GM21529 (cell line): ENCODE measurements around the gene TOM1L2.
"Not testable (repeated sequence)": the region's sequence is repeated elsewhere in the genome, so short reads cannot be mapped to it uniquely, and the experiment has no call there.

Source experiments
- ATAC-seq: cut with Tn5 transposase; IDR thresholded peaks from one replicate; pipeline ENCODE4 v1.9.1; 2021; ENCODE audit not compliant: unreplicated experiment

TOM1L2 gene

DNA sequence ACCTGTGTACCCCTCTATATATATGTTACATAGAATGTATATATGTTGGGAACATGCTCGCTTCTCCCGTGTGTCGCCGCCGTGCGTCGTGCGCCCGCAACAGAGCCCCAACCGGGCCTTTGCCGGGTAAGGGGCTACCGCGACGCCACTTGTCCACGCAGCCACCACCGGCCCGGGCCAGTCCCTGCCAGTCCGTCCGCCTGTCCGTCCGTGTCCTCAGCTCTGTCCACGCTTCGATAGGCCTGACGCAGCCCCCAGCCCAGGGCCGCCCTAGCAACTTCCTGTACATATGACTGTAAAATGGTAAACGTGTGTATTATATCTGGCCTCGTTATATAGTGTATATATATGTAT, 161.3 kb downstream of the TOM1L2 start:
- ATAC-seq: no peak

DNA sequence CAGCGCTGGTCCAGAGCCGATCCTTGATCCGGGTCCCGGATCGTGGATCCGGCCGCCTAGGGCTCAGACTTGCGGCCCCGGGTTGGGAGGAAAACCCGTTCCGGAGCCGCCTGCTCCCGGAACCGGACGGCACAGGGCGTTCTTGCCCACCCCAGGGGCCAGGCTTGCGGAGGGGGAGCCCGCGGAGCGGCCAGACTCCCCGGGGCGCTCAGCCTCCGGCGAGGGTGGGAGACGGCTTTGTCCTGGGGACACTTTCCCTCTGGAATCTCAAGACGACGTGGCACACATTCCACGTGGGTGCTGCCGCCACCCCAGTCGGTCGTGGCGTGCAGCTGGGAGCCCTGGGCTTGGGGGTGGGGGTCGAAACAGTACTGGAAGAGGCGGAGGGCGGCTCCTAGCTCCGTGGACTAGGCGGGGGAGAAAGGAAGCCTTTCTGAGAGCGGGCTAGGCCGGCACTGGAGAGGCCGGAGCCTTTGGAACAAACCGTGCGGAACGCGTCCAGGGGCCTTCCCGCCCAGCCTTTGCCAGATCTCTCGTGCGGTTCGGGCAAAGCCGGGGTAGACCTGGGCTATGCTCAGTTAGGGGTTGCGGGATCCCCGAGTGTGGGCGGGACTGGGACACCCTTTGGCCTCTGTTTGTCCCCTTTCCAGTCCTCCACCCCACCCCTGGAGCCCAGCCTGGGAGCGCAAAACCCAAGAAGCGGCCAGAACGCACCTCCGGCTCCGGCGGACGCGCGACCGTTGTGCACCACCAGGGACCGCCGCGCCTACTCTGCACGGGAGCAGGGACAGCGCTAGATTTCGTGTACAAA, 161.9 kb downstream of the TOM1L2 start:
- ATAC-seq: no peak

DNA sequence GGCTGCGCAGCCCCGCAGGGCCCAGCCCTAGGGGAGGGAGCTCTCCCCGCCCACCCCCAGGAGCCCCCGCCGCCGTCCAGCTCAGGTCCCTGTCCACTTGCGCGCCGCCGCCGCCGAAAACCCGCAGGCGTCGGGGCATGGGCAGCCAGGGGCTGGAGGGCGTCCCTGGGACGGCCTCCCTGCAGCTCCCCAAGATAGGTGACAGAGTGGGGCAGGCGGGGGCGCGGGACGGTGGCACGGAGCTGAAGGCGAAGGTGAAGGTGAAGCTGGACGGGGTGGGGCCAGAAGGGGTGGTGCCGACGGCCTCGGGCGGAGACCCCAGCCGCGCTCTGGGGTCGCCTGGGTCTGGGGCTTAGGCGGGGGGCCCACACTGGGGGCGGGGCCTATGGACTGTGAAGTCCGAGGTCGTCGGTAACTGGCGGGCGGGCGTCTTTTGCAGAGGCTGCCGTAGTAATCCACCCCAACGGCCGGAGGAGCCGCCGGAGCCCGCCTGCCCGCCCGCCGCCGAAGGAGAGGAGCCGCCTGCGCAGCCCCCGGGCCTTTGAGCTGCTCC, 162.6 kb downstream of the TOM1L2 start:
- no peak for ATAC-seq

DNA sequence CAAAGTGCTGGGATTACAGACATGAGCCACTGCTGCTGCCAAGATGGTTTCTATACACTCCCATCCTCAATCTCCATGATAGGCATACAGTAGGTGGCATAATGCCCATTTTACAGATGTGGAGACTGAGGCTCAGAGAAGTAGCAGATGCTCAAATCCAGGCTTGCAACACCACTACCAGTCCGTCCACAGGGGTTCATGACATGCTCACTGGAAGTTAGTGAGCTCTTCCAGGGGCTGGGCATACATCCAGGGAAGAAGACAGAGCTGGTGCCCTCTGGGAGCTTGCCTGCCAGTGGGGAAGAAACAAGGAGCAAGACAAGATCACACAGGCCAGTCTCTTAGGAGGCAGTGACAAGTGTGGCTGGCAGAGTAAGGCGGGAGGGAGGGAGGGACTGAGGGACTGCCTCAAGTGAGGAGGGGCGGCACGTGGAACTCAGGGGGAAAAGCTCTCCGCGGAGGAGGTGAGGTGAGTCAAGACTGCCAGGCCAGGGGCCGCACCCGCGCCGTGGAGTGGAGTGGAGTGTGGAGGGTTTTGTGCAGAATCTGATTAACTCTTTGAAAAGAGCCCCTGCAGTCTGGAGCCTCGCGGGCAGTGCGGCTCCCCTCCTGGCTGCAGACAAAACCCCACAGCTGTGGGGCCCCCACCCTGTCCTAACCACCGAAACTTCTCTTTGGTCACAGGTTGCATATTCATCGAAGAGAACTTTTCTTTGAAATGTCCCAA, 163.3 kb downstream of the TOM1L2 start:
- no peak for ATAC-seq

DNA sequence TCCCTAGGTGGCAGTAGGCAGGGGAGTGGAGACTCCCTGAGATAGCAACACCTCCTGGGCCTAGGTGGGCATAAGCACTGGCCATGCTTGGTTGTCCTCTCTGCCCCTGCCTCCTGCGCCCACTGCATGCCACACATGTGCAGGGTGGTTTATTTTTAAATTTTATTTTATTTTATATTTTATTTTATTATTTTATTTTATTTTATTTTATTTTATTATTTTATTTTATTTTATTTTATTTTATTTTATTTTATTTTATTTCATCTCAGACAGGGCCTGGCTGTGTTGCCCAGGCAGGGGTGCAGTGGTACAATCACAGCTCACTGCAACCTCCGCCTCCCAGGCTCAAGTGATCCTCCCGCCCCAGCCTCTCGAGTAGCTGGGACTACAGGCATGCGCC, 164.0 kb downstream of the TOM1L2 start:
- ATAC-seq: not testable (repeated sequence)

DNA sequence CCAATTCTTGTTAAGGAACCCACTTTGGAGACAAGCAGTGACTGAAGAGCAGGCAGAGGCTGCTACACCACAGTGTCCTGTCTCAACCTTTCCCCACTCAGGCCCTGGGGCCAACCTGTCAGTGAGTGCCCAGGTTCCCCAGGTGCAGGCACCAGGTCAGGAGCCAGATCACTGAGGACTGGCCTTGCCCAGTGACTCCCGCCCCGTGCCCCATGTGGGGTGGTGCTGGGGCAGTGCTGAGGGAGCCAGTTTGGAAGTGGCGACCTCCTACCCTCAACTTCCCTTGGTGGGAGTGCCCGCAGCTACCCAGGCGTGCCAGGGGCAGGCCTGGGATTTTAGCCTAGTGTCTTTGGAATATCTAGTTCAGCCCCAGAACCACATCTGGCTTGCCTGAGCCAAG, 164.8 kb downstream of the TOM1L2 start:
- ATAC-seq: no peak

DNA sequence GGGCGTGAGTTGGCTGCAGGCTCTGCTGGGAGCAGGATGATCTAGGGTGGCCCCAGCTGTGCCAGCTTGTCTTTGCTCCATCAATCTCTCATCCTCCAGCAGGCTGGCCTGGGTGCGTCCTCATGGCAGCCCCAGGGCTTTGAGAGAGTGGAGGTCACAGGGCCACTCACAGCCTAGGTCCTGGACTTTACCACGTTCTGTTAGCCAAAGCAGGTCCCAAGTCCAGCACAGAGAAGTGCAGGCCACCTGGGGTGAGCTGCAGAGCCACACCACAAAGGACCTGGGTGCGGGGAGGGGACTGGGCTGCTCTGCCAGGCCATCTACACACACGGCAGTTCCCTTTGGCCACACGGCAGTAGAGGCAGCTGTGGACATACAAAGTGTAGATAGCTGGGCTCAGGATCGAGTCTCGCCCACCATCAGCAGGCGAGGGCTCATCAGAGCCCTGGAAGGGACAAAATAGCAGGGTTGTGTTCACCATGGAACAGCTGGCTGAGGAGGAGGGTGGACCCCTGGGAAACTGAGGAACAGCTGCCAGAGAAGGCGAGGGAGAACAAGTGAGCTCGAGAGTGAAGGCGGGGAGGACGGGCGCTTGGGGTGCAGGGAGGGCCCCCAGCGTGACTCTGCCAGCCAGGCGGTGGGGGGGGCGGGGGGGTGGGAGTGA, 165.5 kb downstream of the TOM1L2 start:
- no peak for ATAC-seq

DNA sequence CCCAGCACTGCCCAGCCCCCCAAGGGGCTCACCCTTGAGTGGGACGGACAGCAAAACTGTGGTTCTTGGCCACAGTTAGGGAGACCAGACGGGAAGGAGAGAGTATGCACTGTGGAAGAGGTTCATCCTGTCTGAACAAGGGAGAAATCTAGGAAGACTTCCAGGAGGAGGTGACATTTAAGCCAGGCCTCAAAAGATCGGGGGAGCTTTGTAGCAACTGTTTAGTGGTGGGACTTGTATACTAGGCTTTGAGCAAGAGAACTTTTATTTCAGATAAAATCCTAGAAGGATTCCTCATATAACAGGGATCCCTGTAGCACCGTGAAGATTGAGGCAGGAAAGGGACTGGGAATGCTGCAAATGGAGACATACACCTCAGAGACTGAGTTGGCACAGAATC, 166.2 kb downstream of the TOM1L2 start:
- no peak for ATAC-seq

DNA sequence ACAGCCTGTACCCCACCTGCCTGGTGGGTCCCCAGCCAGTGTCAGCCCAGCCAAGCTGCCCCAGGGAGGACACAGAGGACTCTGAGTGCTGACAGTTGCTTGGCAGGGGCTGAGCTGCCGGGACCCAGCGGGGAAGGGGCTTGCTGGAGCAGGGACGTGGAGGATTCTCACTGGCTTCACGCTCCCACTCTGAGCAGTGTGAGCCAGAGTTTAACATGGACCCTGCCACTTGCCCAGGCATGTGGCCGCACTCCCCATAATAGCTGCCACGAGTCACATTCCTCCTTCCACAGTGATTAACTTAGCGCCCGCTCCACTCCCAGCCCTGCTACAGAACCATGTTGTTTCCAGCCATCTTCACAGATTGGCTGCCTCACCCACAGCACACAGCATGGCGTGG, 166.6 kb downstream of the TOM1L2 start:
- no peak for ATAC-seq

DNA sequence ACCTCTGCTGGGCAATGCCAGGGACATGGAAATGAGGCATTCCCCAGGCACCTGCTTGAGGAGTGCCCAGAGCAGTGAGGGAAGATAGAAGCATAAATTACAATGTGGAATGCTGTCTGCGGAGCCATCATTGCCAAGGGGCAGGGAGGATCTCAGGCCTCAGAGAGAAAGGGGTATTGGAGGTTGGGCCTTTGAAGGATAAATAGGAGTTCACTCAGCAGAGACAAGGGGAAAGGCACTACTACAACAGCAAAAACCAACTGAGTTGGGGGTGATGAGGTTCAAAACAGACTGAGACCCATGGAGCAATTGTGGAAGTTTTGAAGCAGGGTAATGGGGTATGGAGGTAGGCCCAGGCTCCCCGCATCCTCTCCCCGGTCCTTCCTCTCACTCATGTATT, 168.2 kb downstream of the TOM1L2 start:
- ATAC-seq: no peak

DNA sequence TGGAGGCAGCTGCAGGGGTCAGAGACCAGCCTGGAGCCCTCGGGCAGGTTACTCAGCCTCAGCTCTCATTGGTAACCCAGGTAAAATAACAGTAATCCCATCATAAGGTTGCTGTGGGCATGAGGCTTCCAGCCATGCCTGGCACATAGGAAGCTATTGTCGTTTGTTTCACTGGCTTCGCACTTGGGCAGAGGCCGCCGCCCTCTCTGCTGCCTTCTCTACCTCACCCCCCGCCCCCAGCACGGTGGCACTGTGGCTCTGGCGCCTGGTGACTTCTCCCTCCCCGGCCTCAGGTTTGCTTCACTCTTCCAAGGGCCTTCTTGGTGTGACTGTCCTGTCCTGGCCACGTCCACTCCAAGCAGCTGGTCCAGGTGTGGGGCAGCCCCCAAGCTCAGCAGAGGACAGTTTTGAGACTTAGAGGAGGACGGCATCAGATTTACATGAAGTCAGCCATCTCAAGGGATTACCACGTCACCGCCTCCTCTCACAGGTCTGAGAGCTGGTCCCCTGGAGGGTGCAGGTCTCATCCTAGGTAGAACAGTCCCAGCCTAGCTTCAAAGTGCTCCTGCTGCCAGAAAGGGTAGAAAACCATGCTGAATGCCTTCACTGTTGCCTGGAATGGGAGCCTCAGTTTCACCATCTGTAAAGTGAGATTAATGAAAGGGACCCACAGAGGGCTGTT, 170.3 kb downstream of the TOM1L2 start:
- ATAC-seq: no peak

DNA sequence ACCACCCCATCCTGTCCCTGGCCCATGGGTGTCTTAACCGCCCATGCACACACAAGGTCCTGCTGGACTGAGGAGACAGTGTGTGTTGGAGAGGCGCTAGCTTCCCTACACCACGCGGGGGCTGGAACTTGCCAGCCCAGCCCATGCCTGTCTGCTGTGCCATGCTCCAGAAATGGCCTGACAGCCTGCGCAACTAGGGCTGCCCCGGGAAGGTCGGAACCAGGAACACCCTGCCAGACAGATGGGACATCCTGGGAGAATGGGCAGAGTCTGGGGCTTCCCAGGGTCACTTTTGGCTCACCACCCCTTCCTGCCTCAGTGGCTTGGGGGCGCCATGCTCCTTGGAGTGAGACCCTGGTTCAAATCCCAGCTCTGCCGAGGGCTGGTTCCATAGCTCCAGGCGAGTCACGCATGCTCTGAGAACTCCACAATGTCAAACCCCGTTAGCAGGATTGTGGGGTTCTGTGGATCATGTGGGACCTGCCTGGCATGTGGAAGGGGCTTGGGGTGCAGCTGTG, 171.6 kb downstream of the TOM1L2 start:
- no peak for ATAC-seq

DNA sequence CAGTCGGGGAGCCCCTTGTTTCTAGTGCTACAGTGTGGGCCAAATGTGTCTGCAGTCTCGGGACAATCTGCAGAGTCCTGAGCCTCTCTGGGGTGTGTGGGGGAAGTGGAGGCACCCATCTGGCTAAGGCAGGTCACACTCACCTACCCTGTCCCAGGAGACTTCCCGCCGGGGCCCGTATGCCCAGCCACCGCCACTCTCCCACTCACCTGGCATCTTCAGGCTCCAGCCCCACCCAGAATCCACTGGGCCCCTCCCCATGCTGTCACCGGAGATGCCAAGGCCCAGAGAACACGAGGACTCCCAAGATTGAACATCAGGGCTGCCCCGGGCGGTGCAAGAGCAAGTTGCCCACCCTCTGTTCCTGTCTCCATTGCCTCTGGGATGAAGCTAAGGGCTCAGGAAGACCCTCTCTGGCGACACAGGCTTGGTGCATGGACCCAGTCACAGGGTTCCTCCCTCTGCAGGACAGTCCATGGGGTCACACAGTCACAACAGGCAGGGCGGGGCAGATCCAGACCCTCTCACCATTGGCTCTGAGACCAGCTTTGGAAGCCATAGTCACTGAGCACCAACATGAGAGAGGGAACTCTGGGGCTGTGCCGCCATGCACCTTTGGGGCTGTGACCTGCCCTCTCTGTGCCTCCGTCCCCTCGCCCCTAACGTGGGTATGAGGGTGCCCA, 173.5 kb downstream of the TOM1L2 start:
- no peak for ATAC-seq

DNA sequence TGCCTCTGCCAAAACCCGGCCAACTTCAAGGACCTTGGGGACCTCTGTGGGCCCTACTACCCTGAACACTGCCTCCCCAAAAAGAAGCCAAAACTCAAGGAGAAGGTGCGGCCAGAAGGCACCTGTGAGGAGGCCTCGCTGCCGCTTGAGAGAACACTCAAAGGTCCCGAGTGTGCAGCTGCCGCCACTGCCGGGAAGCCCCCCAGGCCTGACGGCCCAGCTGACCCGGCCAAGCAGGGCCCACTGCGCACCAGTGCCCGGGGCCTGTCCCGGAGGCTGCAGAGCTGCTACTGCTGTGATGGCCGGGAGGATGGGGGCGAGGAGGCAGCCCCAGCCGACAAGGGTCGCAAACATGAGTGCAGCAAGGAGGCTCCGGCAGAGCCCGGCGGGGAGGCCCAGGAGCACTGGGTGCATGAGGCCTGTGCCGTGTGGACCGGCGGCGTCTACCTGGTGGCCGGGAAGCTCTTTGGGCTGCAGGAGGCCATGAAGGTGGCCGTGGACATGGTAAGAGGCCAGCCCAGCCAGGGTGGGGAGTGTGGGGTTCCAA, 174.1 kb downstream of the TOM1L2 start:
- no peak for ATAC-seq

DNA sequence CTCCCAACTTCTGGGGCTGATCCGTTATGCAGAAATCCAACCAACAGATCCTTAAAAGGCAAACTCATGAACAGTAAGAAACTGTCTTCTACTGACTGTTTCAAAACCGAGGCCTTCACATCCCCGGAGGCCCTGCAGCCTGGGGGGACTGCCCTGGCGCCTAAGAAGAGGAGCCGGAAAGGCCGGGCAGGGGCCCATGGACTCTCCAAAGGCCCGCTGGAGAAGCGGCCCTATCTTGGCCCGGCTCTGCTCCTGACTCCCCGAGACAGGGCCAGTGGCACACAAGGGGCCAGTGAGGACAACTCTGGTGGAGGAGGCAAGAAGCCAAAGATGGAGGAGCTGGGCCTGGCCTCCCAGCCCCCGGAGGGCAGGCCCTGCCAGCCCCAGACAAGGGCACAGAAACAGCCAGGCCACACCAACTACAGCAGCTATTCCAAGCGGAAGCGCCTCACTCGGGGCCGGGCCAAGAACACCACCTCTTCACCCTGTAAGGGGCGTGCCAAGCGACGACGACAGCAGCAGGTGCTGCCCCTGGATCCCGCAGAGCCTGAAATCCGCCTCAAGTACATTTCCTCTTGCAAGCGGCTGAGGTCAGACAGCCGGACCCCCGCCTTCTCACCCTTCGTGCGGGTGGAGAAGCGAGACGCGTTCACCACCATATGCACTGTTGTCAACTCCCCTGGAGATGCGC, 174.9 kb downstream of the TOM1L2 start:
- ATAC-seq: no peak

DNA sequence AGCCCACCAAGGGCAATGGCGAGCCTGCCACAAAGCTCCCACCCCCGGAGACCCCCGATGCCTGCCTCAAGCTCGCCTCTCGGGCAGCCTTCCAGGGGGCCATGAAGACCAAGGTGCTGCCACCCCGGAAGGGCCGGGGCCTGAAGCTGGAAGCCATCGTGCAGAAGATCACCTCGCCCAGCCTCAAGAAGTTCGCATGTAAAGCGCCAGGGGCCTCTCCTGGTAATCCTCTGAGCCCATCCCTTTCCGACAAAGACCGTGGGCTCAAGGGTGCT, 175.5 kb downstream of the TOM1L2 start:
- no peak for ATAC-seq

DNA sequence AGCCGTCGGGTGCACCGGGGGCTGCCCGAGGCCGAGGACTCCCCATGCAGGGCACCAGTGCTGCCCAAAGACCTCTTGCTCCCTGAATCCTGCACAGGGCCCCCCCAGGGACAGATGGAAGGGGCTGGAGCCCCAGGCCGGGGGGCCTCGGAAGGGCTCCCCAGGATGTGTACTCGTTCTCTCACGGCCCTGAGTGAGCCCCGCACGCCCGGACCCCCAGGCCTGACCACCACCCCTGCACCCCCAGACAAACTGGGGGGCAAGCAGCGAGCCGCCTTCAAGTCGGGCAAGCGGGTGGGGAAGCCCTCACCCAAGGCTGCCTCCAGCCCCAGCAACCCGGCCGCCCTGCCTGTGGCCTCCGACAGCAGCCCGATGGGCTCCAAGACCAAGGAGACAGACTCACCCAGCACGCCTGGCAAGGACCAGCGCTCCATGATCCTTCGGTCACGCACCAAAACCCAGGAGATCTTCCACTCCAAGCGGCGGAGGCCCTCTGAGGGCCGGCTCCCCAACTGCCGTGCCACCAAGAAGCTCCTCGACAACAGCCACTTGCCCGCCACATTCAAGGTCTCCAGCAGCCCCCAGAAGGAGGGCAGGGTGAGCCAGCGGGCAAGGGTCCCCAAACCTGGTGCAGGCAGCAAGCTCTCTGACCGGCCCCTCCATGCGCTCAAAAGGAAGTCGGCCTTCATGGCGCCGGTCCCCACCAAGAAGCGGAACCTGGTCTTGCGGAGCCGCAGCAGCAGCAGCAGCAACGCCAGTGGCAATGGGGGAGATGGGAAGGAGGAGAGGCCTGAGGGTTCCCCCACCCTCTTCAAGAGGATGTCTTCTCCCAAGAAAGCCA, 176.0 kb downstream of the TOM1L2 start:
- no peak for ATAC-seq

DNA sequence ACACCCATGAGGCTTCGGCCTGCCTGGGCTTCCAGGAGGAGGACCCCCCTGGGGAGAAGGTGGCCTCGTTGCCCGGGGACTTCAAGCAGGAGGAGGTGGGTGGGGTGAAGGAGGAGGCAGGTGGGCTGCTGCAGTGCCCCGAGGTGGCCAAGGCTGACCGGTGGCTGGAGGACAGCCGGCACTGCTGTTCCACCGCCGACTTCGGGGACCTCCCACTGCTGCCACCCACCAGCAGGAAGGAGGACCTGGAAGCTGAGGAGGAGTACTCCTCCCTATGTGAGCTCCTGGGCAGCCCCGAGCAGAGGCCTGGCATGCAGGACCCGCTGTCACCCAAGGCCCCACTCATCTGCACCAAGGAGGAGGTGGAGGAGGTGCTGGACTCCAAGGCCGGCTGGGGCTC, 176.9 kb downstream of the TOM1L2 start:
- ATAC-seq: no peak

DNA sequence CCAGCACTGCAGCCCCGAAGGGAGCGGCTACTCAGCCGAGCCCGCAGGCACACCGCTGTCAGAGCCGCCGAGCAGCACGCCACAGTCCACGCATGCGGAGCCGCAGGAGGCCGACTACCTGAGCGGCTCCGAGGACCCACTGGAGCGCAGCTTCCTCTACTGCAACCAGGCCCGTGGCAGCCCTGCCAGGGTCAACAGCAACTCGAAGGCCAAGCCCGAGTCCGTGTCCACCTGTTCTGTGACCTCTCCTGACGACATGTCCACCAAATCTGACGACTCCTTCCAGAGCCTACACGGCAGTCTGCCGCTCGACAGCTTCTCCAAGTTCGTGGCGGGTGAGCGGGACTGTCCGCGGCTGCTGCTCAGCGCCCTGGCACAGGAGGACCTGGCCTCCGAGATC, 177.8 kb downstream of the TOM1L2 start:
- ATAC-seq: no peak
